H1 (cell line): ENCODE measurements around the gene MAPKAPK2.

Experiments
- NANOG ChIP-seq: IDR thresholded peaks from 2 replicates; pipeline ENCODE4 v1.6.1; 2011; ENCODE audit warnings: low read length, low read depth, mild to moderate bottlenecking, inconsistent platforms; ENCODE audit not compliant: insufficient read depth, poor library complexity, severe bottlenecking
- TF ChIP-seq, protein P1 (sequence below), 3 experiments: IDR thresholded peaks; 1 replicate in 2 of 3; 2 replicates in 1 of 3; pipeline versions ENCODE4 v1.5.1 to v1.6.1; 2011; ENCODE audit warnings: low read length in 3 of 3, mild to moderate bottlenecking in 3 of 3, inconsistent platforms in 2 of 3, low read depth in 1 of 3, moderate library complexity in 1 of 3; ENCODE audit not compliant: insufficient read depth in 1 of 3; ENCODE audit errors: control extremely low read depth in 1 of 3

- TF ChIP-seq, protein P1, sequence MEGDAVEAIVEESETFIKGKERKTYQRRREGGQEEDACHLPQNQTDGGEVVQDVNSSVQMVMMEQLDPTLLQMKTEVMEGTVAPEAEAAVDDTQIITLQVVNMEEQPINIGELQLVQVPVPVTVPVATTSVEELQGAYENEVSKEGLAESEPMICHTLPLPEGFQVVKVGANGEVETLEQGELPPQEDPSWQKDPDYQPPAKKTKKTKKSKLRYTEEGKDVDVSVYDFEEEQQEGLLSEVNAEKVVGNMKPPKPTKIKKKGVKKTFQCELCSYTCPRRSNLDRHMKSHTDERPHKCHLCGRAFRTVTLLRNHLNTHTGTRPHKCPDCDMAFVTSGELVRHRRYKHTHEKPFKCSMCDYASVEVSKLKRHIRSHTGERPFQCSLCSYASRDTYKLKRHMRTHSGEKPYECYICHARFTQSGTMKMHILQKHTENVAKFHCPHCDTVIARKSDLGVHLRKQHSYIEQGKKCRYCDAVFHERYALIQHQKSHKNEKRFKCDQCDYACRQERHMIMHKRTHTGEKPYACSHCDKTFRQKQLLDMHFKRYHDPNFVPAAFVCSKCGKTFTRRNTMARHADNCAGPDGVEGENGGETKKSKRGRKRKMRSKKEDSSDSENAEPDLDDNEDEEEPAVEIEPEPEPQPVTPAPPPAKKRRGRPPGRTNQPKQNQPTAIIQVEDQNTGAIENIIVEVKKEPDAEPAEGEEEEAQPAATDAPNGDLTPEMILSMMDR (IDR thresholded peaks at IDR 0.05; ENCODE audit: control extremely low read depth in 1 of 3, insufficient read depth in 1 of 3, low read depth in 1 of 3, low read length in 3 of 3): no peak
- TF ChIP-seq NANOG: no peak
These were observed 91.5 kb downstream of the MAPKAPK2 start for GRCh38 chr1:206776229-206776628.
